Measurements from ENCODE around the gene ARL5C.

DNA sequence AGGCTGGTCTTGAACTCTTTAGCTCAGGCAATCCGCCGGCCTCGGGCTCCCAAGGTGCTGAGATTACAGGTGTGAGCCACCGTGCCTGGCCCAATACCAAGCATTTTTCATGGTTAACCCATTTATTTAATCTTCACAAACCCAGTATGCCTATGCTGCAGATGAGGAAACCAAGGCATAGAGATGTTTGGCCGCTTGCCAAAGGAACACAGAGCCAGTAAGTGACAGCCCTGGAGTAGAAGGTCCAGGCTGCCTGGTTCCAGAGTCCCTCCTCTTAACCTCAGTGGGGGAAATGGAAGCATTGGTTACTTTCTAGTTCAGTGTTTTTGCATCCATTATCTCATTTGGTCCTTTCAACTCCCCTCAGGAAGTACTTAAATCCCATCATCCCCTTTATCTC is 15.3 kb upstream of the ARL5C start:
- TF ChIP-seq, protein P1, sequence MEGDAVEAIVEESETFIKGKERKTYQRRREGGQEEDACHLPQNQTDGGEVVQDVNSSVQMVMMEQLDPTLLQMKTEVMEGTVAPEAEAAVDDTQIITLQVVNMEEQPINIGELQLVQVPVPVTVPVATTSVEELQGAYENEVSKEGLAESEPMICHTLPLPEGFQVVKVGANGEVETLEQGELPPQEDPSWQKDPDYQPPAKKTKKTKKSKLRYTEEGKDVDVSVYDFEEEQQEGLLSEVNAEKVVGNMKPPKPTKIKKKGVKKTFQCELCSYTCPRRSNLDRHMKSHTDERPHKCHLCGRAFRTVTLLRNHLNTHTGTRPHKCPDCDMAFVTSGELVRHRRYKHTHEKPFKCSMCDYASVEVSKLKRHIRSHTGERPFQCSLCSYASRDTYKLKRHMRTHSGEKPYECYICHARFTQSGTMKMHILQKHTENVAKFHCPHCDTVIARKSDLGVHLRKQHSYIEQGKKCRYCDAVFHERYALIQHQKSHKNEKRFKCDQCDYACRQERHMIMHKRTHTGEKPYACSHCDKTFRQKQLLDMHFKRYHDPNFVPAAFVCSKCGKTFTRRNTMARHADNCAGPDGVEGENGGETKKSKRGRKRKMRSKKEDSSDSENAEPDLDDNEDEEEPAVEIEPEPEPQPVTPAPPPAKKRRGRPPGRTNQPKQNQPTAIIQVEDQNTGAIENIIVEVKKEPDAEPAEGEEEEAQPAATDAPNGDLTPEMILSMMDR (IDR thresholded peaks at IDR 0.05): no peak
- TF ChIP-seq EZH2 (IDR thresholded peaks at IDR 0.05) (no peak), EZH2phosphoT487 (IDR thresholded peaks at IDR 0.05) (no peak)
